T-helper 1 cell treated with Interleukin-12 subunit alpha and Interleukin-12 subunit beta and Interleukin-4 antibody, amounts not matched to agents 30 μg/mL and 1 μg/mL, for 36 hours (primary cell): ENCODE results near the gene NFATC3.

Experiments used
- H3K27ac Mint-ChIP-seq: one replicate; pipeline ENCODE4 v1.8.0; 2021; ENCODE audit warnings: mild to moderate bottlenecking, mixed read lengths
- H3K27me3 Mint-ChIP-seq: one replicate; pipeline ENCODE4 v1.8.0; 2021; ENCODE audit warnings: low read depth, mixed read lengths
- H3K36me3 Mint-ChIP-seq: one replicate; pipeline ENCODE4 v1.8.0; 2021; ENCODE audit warnings: low read depth, mixed read lengths
- H3K4me1 Mint-ChIP-seq: one replicate; pipeline ENCODE4 v1.8.0; 2021; ENCODE audit warnings: low read depth, mixed read lengths
- H3K4me3 Mint-ChIP-seq: one replicate; pipeline ENCODE4 v1.8.0; 2021; ENCODE audit warnings: mild to moderate bottlenecking, moderate library complexity, mixed read lengths
- H3K9me3 Mint-ChIP-seq: one replicate; pipeline ENCODE4 v1.8.0; 2021; ENCODE audit warnings: mixed read lengths

NFATC3 gene

DNA sequence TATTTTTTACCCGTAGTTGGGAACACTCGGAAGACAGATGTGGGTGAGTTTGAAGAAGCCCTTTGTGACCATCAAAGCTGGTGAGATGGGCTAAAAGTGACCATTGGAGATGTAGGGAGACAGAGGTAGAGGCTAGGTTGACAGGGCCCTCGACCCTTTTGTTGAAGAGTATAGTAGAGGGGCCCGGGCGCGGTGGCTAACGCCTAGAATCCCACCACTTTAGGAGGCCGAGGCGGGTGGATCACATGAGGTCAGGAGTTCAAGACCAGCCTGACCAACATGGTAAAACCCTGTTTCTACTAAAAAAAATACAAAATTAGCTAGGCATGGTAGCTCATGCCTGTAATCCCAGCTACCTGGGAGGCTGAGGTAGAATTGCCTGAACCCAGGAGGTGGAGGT is 16.2 kb upstream of the NFATC3 start:
- H3K4me3 Mint-ChIP-seq = no peak overlapping the region
- H3K27ac Mint-ChIP-seq = peak overlapping the region; percentile 96
- peaks cover 43% of the 10 kb centered on the region for H3K36me3 Mint-ChIP-seq
- H3K27me3 Mint-ChIP-seq = no peaks in the 10 kb centered on the region
- H3K4me1 Mint-ChIP-seq = peaks cover 72% of the 10 kb centered on the region
- H3K9me3 Mint-ChIP-seq = no peaks in the 10 kb centered on the region

GRCh38 chr16:68069511-68070248 is 15.5 kb upstream of the NFATC3 start:
- Mint-ChIP-seq H3K4me3 (peak overlapping the region; percentile 69), H3K9me3 (no peaks in the 10 kb centered on the region), H3K36me3 (peaks cover 42% of the 10 kb centered on the region), H3K4me1 (peaks cover 71% of the 10 kb centered on the region), H3K27me3 (no peaks in the 10 kb centered on the region), H3K27ac (peak overlapping the region; percentile 96)

DNA sequence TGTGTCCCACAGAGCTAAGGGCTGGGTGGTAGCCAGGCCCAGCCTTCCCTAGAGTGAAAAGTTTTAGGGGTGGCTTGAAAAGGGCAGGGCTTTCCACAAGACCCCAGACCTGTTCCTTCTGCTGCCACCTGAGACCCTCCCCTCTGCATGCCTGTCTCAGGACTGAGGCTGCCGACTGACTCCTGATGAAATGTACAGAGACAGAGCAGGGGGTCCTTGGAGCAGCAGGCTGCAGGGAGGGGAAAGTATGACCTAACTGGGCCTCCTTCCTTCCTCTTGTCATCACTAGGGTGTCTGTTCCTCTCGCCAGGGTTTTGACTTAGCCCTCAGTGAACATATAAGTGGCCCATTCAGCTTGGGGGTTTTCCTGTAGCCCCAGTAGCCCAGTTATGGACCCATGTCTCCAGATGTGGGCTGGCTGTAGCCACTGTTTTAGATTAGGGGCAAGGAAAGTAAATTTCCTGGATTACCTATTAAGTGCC is 14.9 kb upstream of the NFATC3 start:
- H3K4me1 Mint-ChIP-seq = peaks cover 72% of the 10 kb centered on the region
- peak overlapping the region; percentile 96 for H3K27ac Mint-ChIP-seq
- H3K4me3 Mint-ChIP-seq = peak overlapping the region; percentile 69
- H3K36me3 Mint-ChIP-seq = peaks cover 47% of the 10 kb centered on the region
- no peaks in the 10 kb centered on the region for H3K9me3 Mint-ChIP-seq
- H3K27me3 Mint-ChIP-seq = no peaks in the 10 kb centered on the region

DNA sequence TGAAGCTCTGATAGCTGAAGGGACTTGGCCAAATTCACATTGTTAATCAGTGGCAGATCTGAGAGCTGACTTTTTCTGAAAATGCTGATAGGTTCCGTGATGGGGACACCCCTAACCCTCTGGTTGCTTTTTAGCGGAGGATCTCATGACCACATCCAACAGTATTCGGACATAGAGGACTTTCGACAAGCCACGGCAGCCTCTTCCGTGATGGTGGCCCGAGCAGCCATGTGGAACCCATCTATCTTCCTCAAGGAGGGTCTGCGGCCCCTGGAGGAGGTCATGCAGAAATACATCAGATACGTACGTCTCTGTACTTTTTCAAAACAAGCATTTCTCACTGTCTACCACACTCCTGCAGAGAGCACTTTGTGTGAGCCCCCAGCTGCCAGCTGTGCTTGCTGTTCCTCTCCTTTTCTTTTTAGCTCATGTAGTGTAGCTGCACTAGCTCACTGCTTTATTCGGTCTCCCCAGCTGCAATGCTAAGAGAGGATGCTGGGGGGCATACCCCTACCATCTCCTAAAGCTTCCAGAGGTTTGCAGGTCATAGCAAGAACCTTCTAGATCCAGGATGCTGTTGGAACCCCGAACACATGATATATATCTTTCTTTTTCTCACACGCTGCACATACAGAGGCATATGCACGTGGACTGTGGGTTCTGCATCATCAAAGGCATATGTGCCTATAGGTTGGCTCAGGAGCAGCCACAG is 14.2 kb upstream of the NFATC3 start:
- peak overlapping the region; percentile 96 for H3K27ac Mint-ChIP-seq
- no peaks in the 10 kb centered on the region for H3K9me3 Mint-ChIP-seq
- peaks cover 74% of the 10 kb centered on the region for H3K4me1 Mint-ChIP-seq
- H3K4me3 Mint-ChIP-seq = peak overlapping the region; percentile 69
- peaks cover 48% of the 10 kb centered on the region for H3K36me3 Mint-ChIP-seq
- no peaks in the 10 kb centered on the region for H3K27me3 Mint-ChIP-seq

DNA sequence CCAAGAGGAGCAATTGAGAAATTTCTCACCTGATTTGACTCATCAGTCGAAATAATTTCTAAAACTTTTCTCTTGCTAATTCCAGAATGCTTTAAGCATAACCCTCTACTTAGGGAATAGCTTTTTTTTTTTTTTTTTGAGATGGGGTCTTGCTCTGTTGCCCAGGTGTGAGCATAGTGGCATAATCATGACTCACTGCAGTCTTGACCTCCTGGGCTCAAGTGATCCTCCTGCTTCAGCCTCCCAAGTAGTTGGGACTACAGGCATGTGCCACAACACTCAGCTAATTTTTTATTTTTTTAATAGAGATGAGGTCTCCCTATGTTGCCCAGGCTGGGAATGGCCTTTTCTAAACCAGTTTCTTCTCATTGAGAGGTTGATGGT is 13.7 kb upstream of the NFATC3 start:
- H3K4me1 Mint-ChIP-seq = peaks cover 74% of the 10 kb centered on the region
- no peaks in the 10 kb centered on the region for H3K9me3 Mint-ChIP-seq
- H3K27ac Mint-ChIP-seq = peak overlapping the region; percentile 96
- no peaks in the 10 kb centered on the region for H3K27me3 Mint-ChIP-seq
- peak overlapping the region; percentile 62 for H3K4me3 Mint-ChIP-seq
- H3K36me3 Mint-ChIP-seq = peaks cover 51% of the 10 kb centered on the region

- Mint-ChIP-seq H3K27ac (no peak overlapping the region), H3K27me3 (no peaks in the 10 kb centered on the region), H3K4me3 (no peak overlapping the region), H3K9me3 (no peaks in the 10 kb centered on the region), H3K4me1 (peaks cover 76% of the 10 kb centered on the region), H3K36me3 (peaks cover 53% of the 10 kb centered on the region)
Observed at GRCh38 chr16:68072038-68072695, 13.0 kb upstream of the NFATC3 start.

- H3K9me3 Mint-ChIP-seq = no peaks in the 10 kb centered on the region
- H3K27me3 Mint-ChIP-seq = no peaks in the 10 kb centered on the region
- H3K27ac Mint-ChIP-seq = peak overlapping the region; percentile 97
- peak overlapping the region; percentile 75 for H3K4me3 Mint-ChIP-seq
- H3K4me1 Mint-ChIP-seq = peaks cover 79% of the 10 kb centered on the region
- peaks cover 52% of the 10 kb centered on the region for H3K36me3 Mint-ChIP-seq
Observed at GRCh38 chr16:68073902-68074760, 11.0 kb upstream of the NFATC3 start.

GRCh38 chr16:68074850-68075555 is 10.2 kb upstream of the NFATC3 start:
- H3K4me3 Mint-ChIP-seq = peak overlapping the region; percentile 75
- no peaks in the 10 kb centered on the region for H3K9me3 Mint-ChIP-seq
- H3K27ac Mint-ChIP-seq = peak overlapping the region; percentile 97
- peaks cover 80% of the 10 kb centered on the region for H3K4me1 Mint-ChIP-seq
- H3K36me3 Mint-ChIP-seq = peaks cover 48% of the 10 kb centered on the region
- no peaks in the 10 kb centered on the region for H3K27me3 Mint-ChIP-seq

- Mint-ChIP-seq H3K36me3 (peaks cover 40% of the 10 kb centered on the region), H3K4me1 (peaks cover 76% of the 10 kb centered on the region), H3K27ac (peak overlapping the region; percentile 76), H3K4me3 (no peak overlapping the region), H3K27me3 (no peaks in the 10 kb centered on the region), H3K9me3 (no peaks in the 10 kb centered on the region)
Observed at GRCh38 chr16:68075980-68076379, 9.2 kb upstream of the NFATC3 start.

DNA sequence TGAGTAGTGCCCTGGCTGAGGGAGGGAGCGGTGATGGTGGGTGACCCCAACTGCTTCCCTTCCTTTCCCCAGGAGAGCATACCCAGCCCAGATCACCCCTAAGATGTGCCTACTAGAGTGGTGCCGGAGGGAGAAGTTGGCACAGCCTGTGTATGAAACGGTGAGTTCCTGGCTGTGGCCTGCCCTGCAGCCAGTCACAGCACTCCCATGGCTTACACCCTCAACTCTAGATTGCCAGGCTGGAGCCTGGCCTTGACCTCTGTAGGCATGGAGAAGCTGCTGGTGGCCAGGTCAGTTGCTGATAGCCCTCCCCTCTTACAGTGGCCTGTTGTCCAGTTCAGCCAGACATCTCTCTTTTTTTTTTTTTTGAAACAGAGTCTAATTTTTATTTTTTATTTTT is 8.6 kb upstream of the NFATC3 start:
- Mint-ChIP-seq H3K4me1 (peaks cover 77% of the 10 kb centered on the region), H3K27me3 (no peaks in the 10 kb centered on the region), H3K4me3 (peak overlapping the region; percentile 29), H3K27ac (peak overlapping the region; percentile 71), H3K9me3 (no peaks in the 10 kb centered on the region), H3K36me3 (peaks cover 36% of the 10 kb centered on the region)

DNA sequence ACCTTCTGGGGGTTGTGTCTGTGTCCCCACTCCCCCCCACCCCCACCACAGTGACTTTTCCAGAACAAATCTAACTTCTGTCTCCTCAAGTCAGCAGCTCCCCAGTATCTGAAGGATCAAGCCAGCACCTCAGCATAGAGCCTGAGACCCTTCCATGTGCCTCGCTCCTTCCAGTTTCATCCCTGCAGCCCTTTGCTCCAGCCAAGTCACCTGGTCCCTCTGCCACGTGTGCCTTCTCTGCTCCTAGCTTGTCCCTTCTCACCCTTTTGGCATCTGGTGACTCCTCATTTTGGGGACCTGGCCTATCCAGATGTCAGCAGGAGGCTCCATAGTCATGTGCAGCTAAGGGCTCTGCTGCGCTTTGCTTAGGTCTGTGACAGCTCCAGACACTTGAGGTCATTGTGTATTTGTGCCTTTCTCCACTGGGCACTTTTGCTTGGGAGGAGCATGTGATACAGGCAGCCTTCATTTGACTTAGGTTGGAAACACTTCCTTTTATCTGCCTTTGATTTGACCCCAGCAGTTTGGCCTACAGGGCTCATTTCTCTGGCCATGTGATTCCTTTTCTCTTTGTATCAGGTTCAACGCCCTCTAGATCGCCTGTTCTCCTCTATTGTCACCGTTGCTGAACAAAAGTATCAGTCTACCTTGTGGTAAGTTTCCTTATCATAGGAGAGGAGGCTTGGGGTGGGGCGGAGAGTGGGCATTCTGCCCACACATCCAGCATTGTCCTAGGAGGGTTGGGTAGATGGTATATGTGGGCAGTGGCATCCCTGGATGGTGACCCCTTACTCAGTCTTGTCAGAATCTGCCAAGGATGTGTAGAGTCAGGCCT is 7.1 kb upstream of the NFATC3 start:
- H3K4me3 Mint-ChIP-seq = no peak overlapping the region
- no peaks in the 10 kb centered on the region for H3K27me3 Mint-ChIP-seq
- H3K36me3 Mint-ChIP-seq = peaks cover 33% of the 10 kb centered on the region
- H3K27ac Mint-ChIP-seq = peak overlapping the region; percentile 91
- peaks cover 79% of the 10 kb centered on the region for H3K4me1 Mint-ChIP-seq
- no peaks in the 10 kb centered on the region for H3K9me3 Mint-ChIP-seq

GRCh38 chr16:68078701-68079375 is 6.3 kb upstream of the NFATC3 start:
- Mint-ChIP-seq H3K9me3 (no peaks in the 10 kb centered on the region), H3K36me3 (peaks cover 30% of the 10 kb centered on the region), H3K27ac (peak overlapping the region; percentile 91)

DNA sequence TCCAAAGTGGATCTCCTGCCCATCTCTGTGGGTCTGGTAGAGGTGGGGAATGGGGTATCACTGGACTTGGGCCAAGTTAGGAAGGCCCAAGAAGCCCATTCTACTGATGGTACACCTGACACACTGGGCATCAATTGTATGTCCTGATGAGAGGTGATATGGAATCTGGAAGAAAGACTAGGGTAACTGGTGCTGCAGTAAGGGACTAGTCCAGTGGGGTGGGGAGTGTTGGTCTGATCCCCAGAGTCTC is 5.9 kb upstream of the NFATC3 start:
- peaks cover 84% of the 10 kb centered on the region for H3K4me1 Mint-ChIP-seq
- peak overlapping the region; percentile 60 for H3K4me3 Mint-ChIP-seq
- H3K36me3 Mint-ChIP-seq = peaks cover 26% of the 10 kb centered on the region
- H3K9me3 Mint-ChIP-seq = no peaks in the 10 kb centered on the region
- peak overlapping the region; percentile 91 for H3K27ac Mint-ChIP-seq
- no peaks in the 10 kb centered on the region for H3K27me3 Mint-ChIP-seq

More at GRCh38 chr16:68078701-68079375, 6.3 kb upstream of the NFATC3 start:
- Mint-ChIP-seq H3K4me1 (peaks cover 83% of the 10 kb centered on the region), H3K4me3 (no peak overlapping the region), H3K27me3 (no peaks in the 10 kb centered on the region)
